H1 (cell line): ENCODE results near the gene SIM2. TPM values are rescaled to one million over a fixed set of nuclear protein-coding genes. Genes with fewer than 3 reads are reported as not detected.

Source experiments
- BCL11A ChIP-seq, 2 experiments: IDR thresholded peaks; one replicate each; pipeline ENCODE4 v1.6.1; 2011; ENCODE audit warnings: low read depth in 2 of 2, low read length in 2 of 2, mild to moderate bottlenecking in 2 of 2
- EGR1 ChIP-seq: IDR thresholded peaks from 2 replicates; pipeline ENCODE4 v1.6.1; 2011; ENCODE audit warnings: low read depth, low read length, borderline replicate concordance
- GTF2F1 ChIP-seq: IDR thresholded peaks from 2 replicates; pipeline ENCODE4 v1.6.1; 2012; ENCODE audit warnings: low read depth, low read length, improper control_type of control experiment, borderline replicate concordance
- HDAC2 ChIP-seq, 2 experiments: fragments of 300-600 bp in 1 of 2; sonication (generic) in 1 of 2; IDR thresholded peaks; 2 replicates each; pipeline ENCODE4 v1.6.1; 2011 to 2012; ENCODE audit warnings: low read depth in 2 of 2, low read length in 2 of 2, mild to moderate bottlenecking in 2 of 2, moderate library complexity in 2 of 2, borderline replicate concordance in 1 of 2, inconsistent platforms in 1 of 2
- POLR2AphosphoS5 ChIP-seq: IDR thresholded peaks from 2 replicates; pipeline ENCODE4 v1.6.1; 2011; ENCODE audit warnings: low read depth, low read length
- polyA plus RNA-seq, 7 experiments: library from polyadenylated mRNA; depleted of rRNA in 3 of 7; stranded (reverse) in 5 of 7; unstranded in 2 of 7; fragments of >200 nt in 5 of 7; fragments of 200-250 nt in 2 of 7; gene quantifications; 1 replicate in 5 of 7; 2 replicates in 1 of 7; 4 replicates in 1 of 7; pipeline versions ENCODE4 v1.2.1 to v1.2.3, GENCODE V29; 2011 to 2013; ENCODE audit warnings: missing spikeins in 2 of 7, mixed read lengths in 2 of 7
- total RNA-seq: library from RNA; stranded (reverse); fragmentation: NEBNext Ultra II Directional; extraction: Animal tissue kit (Norgen Biotek cat#: 25700); gene quantifications from 2 replicates; pipeline ENCODE4 v1.2.1, GENCODE V29; 2021
- TF ChIP-seq, protein P1 (sequence below): fragments of 300-600 bp; sonication (generic); IDR thresholded peaks from 2 replicates; pipeline ENCODE4 v1.7.1; 2012; ENCODE audit warnings: low read length, moderate library complexity, mild to moderate bottlenecking, inconsistent platforms; ENCODE audit not compliant: insufficient replicate concordance

SIM2 gene
- total and polyA plus RNA-seq, 2 of the 8 experiments (the other 6 are each of a cell fraction or from before 2014, with no cell fraction given) = 0.05 to 0.26 TPM

GRCh38 chr21:36716836-36717235 lies 17.9 kb downstream of the SIM2 start (continued):
- TF ChIP-seq, protein P1, sequence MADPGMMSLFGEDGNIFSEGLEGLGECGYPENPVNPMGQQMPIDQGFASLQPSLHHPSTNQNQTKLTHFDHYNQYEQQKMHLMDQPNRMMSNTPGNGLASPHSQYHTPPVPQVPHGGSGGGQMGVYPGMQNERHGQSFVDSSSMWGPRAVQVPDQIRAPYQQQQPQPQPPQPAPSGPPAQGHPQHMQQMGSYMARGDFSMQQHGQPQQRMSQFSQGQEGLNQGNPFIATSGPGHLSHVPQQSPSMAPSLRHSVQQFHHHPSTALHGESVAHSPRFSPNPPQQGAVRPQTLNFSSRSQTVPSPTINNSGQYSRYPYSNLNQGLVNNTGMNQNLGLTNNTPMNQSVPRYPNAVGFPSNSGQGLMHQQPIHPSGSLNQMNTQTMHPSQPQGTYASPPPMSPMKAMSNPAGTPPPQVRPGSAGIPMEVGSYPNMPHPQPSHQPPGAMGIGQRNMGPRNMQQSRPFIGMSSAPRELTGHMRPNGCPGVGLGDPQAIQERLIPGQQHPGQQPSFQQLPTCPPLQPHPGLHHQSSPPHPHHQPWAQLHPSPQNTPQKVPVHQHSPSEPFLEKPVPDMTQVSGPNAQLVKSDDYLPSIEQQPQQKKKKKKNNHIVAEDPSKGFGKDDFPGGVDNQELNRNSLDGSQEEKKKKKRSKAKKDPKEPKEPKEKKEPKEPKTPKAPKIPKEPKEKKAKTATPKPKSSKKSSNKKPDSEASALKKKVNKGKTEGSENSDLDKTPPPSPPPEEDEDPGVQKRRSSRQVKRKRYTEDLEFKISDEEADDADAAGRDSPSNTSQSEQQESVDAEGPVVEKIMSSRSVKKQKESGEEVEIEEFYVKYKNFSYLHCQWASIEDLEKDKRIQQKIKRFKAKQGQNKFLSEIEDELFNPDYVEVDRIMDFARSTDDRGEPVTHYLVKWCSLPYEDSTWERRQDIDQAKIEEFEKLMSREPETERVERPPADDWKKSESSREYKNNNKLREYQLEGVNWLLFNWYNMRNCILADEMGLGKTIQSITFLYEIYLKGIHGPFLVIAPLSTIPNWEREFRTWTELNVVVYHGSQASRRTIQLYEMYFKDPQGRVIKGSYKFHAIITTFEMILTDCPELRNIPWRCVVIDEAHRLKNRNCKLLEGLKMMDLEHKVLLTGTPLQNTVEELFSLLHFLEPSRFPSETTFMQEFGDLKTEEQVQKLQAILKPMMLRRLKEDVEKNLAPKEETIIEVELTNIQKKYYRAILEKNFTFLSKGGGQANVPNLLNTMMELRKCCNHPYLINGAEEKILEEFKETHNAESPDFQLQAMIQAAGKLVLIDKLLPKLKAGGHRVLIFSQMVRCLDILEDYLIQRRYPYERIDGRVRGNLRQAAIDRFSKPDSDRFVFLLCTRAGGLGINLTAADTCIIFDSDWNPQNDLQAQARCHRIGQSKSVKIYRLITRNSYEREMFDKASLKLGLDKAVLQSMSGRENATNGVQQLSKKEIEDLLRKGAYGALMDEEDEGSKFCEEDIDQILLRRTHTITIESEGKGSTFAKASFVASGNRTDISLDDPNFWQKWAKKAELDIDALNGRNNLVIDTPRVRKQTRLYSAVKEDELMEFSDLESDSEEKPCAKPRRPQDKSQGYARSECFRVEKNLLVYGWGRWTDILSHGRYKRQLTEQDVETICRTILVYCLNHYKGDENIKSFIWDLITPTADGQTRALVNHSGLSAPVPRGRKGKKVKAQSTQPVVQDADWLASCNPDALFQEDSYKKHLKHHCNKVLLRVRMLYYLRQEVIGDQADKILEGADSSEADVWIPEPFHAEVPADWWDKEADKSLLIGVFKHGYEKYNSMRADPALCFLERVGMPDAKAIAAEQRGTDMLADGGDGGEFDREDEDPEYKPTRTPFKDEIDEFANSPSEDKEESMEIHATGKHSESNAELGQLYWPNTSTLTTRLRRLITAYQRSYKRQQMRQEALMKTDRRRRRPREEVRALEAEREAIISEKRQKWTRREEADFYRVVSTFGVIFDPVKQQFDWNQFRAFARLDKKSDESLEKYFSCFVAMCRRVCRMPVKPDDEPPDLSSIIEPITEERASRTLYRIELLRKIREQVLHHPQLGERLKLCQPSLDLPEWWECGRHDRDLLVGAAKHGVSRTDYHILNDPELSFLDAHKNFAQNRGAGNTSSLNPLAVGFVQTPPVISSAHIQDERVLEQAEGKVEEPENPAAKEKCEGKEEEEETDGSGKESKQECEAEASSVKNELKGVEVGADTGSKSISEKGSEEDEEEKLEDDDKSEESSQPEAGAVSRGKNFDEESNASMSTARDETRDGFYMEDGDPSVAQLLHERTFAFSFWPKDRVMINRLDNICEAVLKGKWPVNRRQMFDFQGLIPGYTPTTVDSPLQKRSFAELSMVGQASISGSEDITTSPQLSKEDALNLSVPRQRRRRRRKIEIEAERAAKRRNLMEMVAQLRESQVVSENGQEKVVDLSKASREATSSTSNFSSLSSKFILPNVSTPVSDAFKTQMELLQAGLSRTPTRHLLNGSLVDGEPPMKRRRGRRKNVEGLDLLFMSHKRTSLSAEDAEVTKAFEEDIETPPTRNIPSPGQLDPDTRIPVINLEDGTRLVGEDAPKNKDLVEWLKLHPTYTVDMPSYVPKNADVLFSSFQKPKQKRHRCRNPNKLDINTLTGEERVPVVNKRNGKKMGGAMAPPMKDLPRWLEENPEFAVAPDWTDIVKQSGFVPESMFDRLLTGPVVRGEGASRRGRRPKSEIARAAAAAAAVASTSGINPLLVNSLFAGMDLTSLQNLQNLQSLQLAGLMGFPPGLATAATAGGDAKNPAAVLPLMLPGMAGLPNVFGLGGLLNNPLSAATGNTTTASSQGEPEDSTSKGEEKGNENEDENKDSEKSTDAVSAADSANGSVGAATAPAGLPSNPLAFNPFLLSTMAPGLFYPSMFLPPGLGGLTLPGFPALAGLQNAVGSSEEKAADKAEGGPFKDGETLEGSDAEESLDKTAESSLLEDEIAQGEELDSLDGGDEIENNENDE = no peak
- TF ChIP-seq HDAC2 (IDR thresholded peaks at IDR 0.05; ENCODE audit: borderline replicate concordance in 1 of 2, low read depth in 2 of 2, low read length in 2 of 2) (no peak), POLR2AphosphoS5 (no peak), EGR1 (no peak), BCL11A (IDR thresholded peaks at IDR 0.05; ENCODE audit: low read depth in 2 of 2, low read length in 2 of 2) (no peak), GTF2F1 (no peak)
